K562 (cell line): ENCODE results near the gene TFCP2L1. TPM values are rescaled to one million over a fixed set of nuclear protein-coding genes. Genes with fewer than 3 reads are reported as not detected.

Experiments
- BCLAF1 ChIP-seq, 2 experiments: fragments of 450-650 bp in 1 of 2; IDR thresholded peaks; 2 replicates each; pipeline ENCODE4 v1.6.1; 2011 to 2017; ENCODE audit warnings: low read depth in 2 of 2, antibody characterized with exemption in 1 of 2, borderline replicate concordance in 1 of 2, low read length in 1 of 2, mild to moderate bottlenecking in 1 of 2, mixed read lengths in 1 of 2; ENCODE audit not compliant: control insufficient read depth in 1 of 2
- CBFB ChIP-seq: sonication (generic); formaldehyde crosslinking; IDR thresholded peaks from 2 replicates; pipeline ENCODE4 v1.4.0; 2020; ENCODE audit warnings: mild to moderate bottlenecking, missing genetic modification reagents
- CHD2 ChIP-seq: IDR thresholded peaks from 2 replicates; pipeline ENCODE4 v1.6.1; 2011; ENCODE audit warnings: low read depth, low read length
- SP2 ChIP-seq: IDR thresholded peaks from 2 replicates; pipeline ENCODE4 v1.6.1; 2011; ENCODE audit warnings: mild to moderate bottlenecking, low read depth, low read length, moderate library complexity; ENCODE audit not compliant: poor library complexity, severe bottlenecking; ENCODE audit errors: extremely low read depth
- ZNF592 ChIP-seq: fragments of 450-650 bp; IDR thresholded peaks from 2 replicates; pipeline ENCODE4 v1.6.1; 2017; ENCODE audit warnings: antibody characterized with exemption, mild to moderate bottlenecking
- ZNF696 ChIP-seq: fragments of 250-450 bp; sonication (Bioruptor Pico); conservative IDR thresholded peaks from 2 replicates; pipeline ENCODE4 v1.4.0; 2020; ENCODE audit warnings: mild to moderate bottlenecking, moderate library complexity
- polyA plus RNA-seq, 8 experiments: library from polyadenylated mRNA; depleted of rRNA in 4 of 8; stranded (reverse) in 5 of 8; unstranded in 3 of 8; fragments of >200 nt; fragmentation: Nextera tagmentation in 2 of 8; fragmentation: Illumina TruSeq in 1 of 8; extraction: Ambion mirVana in 2 of 8; extraction: Trizol in 1 of 8; gene quantifications; 2 replicates each; pipeline versions ENCODE4 v1.2.1 to v1.2.3, GENCODE V29; 2011 to 2014; ENCODE audit warnings: inconsistent platforms in 1 of 8, missing spikeins in 1 of 8
- total RNA-seq, 7 experiments: library from RNA; depleted of rRNA in 6 of 7; stranded (reverse); fragments of >200 nt in 6 of 7; fragmentation: Illumina TruSeq in 2 of 7; extraction: Trizol in 2 of 7; gene quantifications; 2 replicates each; pipeline versions ENCODE4 v1.2.1 to v1.2.3, GENCODE V29; 2011 to 2021; ENCODE audit warnings: low replicate concordance in 1 of 7

The TFCP2L1 gene
- total and polyA plus RNA-seq, 9 of the 15 experiments (the other 6 are each of a cell fraction or from before 2014, with no cell fraction given), result 0.08 to 1.00 (median 0.42) TPM

DNA sequence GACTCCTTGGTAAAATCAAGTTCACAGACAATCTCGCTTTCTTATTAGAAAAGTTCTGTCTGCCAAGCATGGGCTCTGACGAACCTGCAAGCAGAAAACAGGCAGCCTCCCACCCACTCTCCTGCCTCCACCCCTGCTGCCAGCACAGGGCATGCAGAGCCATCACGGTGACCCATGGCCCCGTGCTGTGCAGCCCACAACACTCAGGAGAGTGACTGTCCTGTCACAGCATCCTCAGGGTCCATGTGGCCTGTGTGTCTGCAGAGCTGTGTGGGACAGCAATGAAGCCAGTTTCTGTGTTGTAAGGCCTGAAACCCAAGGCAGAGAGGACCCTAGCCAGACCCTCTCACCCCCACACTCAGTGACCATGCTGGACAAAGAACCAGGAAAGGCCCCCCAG, 46.2 kb downstream of the TFCP2L1 start (continued):
- TF ChIP-seq ZNF592, result no peak
- TF ChIP-seq CHD2, result no peak
- TF ChIP-seq BCLAF1 (IDR thresholded peaks at IDR 0.05; ENCODE audit: borderline replicate concordance in 1 of 2, control insufficient read depth in 1 of 2, low read depth in 2 of 2, low read length in 1 of 2), result no peak
- TF ChIP-seq ZNF696 (CRISPR knock-in tag), result no peak
- TF ChIP-seq SP2, result no peak
- no peak for TF ChIP-seq CBFB
